ENCODE results near the gene TP53TG5. TPM values are rescaled to one million over a fixed set of nuclear protein-coding genes. Genes with fewer than 3 reads are reported as not detected.

TP53TG5 gene
- total RNA-seq, 1 donor from 2014 or later: not detected

- no peak for DNase-seq (ENCODE audit: low read depth)
These were observed 52.8 kb downstream of the TP53TG5 start for GRCh38 chr20:45325371-45325770.

- peak; percentile 62 for DNase-seq (ENCODE audit: low read depth)
These were observed 54.4 kb downstream of the TP53TG5 start for GRCh38 chr20:45323731-45324130.

- peak; percentile 58 for DNase-seq (ENCODE audit: low read depth)
These were observed 55.2 kb downstream of the TP53TG5 start for GRCh38 chr20:45322952-45323383.

Other genes with a start within 250 kb of the TP53TG5 start
- 0.55 TPM in 1 of 2 replicates, not detected in the other for gene PI3, start 203.4 kb downstream of the TP53TG5 start, total RNA-seq
- not detected in 2 replicates for gene SEMG1, start 171.3 kb downstream of the TP53TG5 start, total RNA-seq
- gene SEMG2, start 157.0 kb downstream of the TP53TG5 start, total RNA-seq: not detected in 2 replicates
- gene SLPI, start 123.8 kb downstream of the TP53TG5 start, total RNA-seq: 58.2 and 256 TPM in 2 replicates
- not detected in 2 replicates for gene RBPJL, start 71.5 kb downstream of the TP53TG5 start, total RNA-seq
- not detected in 2 replicates for gene MATN4, start 70.0 kb downstream of the TP53TG5 start, total RNA-seq
- 500 and 534 TPM in 2 replicates for gene SDC4, start 29.9 kb downstream of the TP53TG5 start, total RNA-seq
- 23.6 and 41.0 TPM in 2 replicates for gene SYS1, start 15.2 kb downstream of the TP53TG5 start, total RNA-seq
- gene DBNDD2, start 30.0 kb upstream of the TP53TG5 start, total RNA-seq: 7.1 and 18.4 TPM in 2 replicates
- 16.3 and 32.9 TPM in 2 replicates for gene PIGT, start 37.8 kb upstream of the TP53TG5 start, total RNA-seq
- 1.6 and 25.0 TPM in 2 replicates for gene WFDC2, start 91.4 kb upstream of the TP53TG5 start, total RNA-seq
- gene SPINT3, start 137.3 kb upstream of the TP53TG5 start, total RNA-seq: not detected in 2 replicates
- gene WFDC6, start 161.2 kb upstream of the TP53TG5 start, total RNA-seq: not detected in 2 replicates
- gene EPPIN, start 169.1 kb upstream of the TP53TG5 start, total RNA-seq: not detected in 2 replicates
- not detected in 2 replicates for gene WFDC8, start 201.0 kb upstream of the TP53TG5 start, total RNA-seq